WTC11 (cell line): ENCODE measurements around the gene KIF3A. TPM values are rescaled to one million over a fixed set of nuclear protein-coding genes. Genes with fewer than 3 reads are reported as not detected.

Source experiments
- ATAC-seq: fragments of 200-7000 bp; cut with Tn5 transposase; 2 replicates; pipeline ENCODE4 v1.10.0; 2021; ENCODE audit warnings: mild to moderate bottlenecking, moderate library complexity
- CTCF ChIA-PET: fragments of 300-600 bp; sonication (Branson Sonifier 250); formaldehyde crosslinking; loops from one replicate; lab custom pipeline; 2021; ENCODE audit warnings: antibody characterized with exemption; lab: Charles Lee
- POLR2A ChIA-PET: fragments of 350-600 bp; sonication (Branson Sonifier 250); formaldehyde crosslinking; loops from one replicate; lab custom pipeline; 2021; ENCODE audit warnings: antibody characterized with exemption; lab: Charles Lee
- DNase-seq: peaks from one replicate; pipeline ENCODE4 v3.0.0; 2021; ENCODE audit warnings: low spot score
- H3K27ac Mint-ChIP-seq: 2 replicates; pipeline ENCODE4 v1.8.0; 2021; ENCODE audit warnings: mixed read lengths
- H3K27me3 Mint-ChIP-seq: 2 replicates; pipeline ENCODE4 v1.8.0; 2021; ENCODE audit warnings: low read depth, mild to moderate bottlenecking, moderate library complexity, mixed read lengths
- H3K36me3 Mint-ChIP-seq: 2 replicates; pipeline ENCODE4 v1.8.0; 2021; ENCODE audit warnings: mixed read lengths
- H3K4me1 Mint-ChIP-seq: 2 replicates; pipeline ENCODE4 v1.8.0; 2022; ENCODE audit warnings: mixed read lengths
- H3K4me3 Mint-ChIP-seq: 2 replicates; pipeline ENCODE4 v1.8.0; 2021; ENCODE audit warnings: mild to moderate bottlenecking, moderate library complexity, mixed read lengths
- H3K9me3 Mint-ChIP-seq: 2 replicates; pipeline ENCODE4 v1.8.0; 2021; ENCODE audit warnings: mixed read lengths
- ATF2 ChIP-seq: sonication (generic); formaldehyde crosslinking; IDR thresholded peaks from 2 replicates; pipeline ENCODE4 v1.8.1; 2022; ENCODE audit warnings: low read depth, missing genetic modification reagents, borderline replicate concordance
- CBFB ChIP-seq: sonication (generic); formaldehyde crosslinking; IDR thresholded peaks from 2 replicates; pipeline ENCODE4 v1.8.1; 2022; ENCODE audit warnings: mild to moderate bottlenecking, low read depth, missing genetic modification reagents
- EMX1 ChIP-seq: fragments of 250-450 bp; sonication (Bioruptor Pico); IDR thresholded peaks from 2 replicates; pipeline ENCODE4 v1.8.0; 2021; ENCODE audit warnings: mild to moderate bottlenecking
- ERG ChIP-seq: fragments of 250-450 bp; sonication (Bioruptor Pico); IDR thresholded peaks from 2 replicates; pipeline ENCODE4 v1.8.0; 2021; ENCODE audit warnings: mild to moderate bottlenecking
- ETV6 ChIP-seq: sonication (generic); formaldehyde crosslinking; IDR thresholded peaks from 2 replicates; pipeline ENCODE4 v1.8.1; 2022; ENCODE audit warnings: mild to moderate bottlenecking, missing genetic modification reagents
- IRF1 ChIP-seq: sonication (generic); formaldehyde crosslinking; IDR thresholded peaks from 2 replicates; pipeline ENCODE4 v1.8.0; 2023; ENCODE audit warnings: missing genetic modification reagents
- JUN ChIP-seq: sonication (generic); formaldehyde crosslinking; IDR thresholded peaks from 2 replicates; pipeline ENCODE4 v1.8.0; 2023; ENCODE audit warnings: mild to moderate bottlenecking, missing genetic modification reagents
- MYBL2 ChIP-seq: sonication (generic); formaldehyde crosslinking; IDR thresholded peaks from 2 replicates; pipeline ENCODE4 v1.8.1; 2023; ENCODE audit warnings: mild to moderate bottlenecking, moderate library complexity, missing genetic modification reagents
- NFYB ChIP-seq: sonication (generic); formaldehyde crosslinking; conservative IDR thresholded peaks from 2 replicates; pipeline ENCODE4 v1.8.0; 2022; ENCODE audit warnings: low read depth, missing genetic modification reagents
- PRDM15 ChIP-seq: sonication (generic); formaldehyde crosslinking; IDR thresholded peaks from 2 replicates; pipeline ENCODE4 v1.8.0; 2022; ENCODE audit warnings: missing genetic modification reagents
- RORB ChIP-seq: fragments of 250-450 bp; sonication (Bioruptor Pico); IDR thresholded peaks from 2 replicates; pipeline ENCODE4 v1.9.0; 2021; ENCODE audit warnings: mild to moderate bottlenecking
- ZMAT4 ChIP-seq: fragments of 250-450 bp; sonication (Bioruptor Pico); IDR thresholded peaks from 2 replicates; pipeline ENCODE4 v1.9.0; 2021; ENCODE audit warnings: mild to moderate bottlenecking
- ZNF219 ChIP-seq: sonication (generic); formaldehyde crosslinking; IDR thresholded peaks from 2 replicates; pipeline ENCODE4 v1.8.0; 2023; ENCODE audit warnings: missing genetic modification reagents, mild to moderate bottlenecking, borderline replicate concordance
- total RNA-seq: library from RNA; stranded (reverse); gene quantifications from 3 replicates; pipeline ENCODE4 v1.2.3, GENCODE V29; 2021
- TF ChIP-seq, protein P1 (sequence below): sonication (generic); formaldehyde crosslinking; IDR thresholded peaks from 2 replicates; pipeline ENCODE4 v1.8.1; 2023; ENCODE audit warnings: mild to moderate bottlenecking, missing genetic modification reagents
- TF ChIP-seq, protein P2 (sequence below): sonication (generic); formaldehyde crosslinking; IDR thresholded peaks from 2 replicates; pipeline ENCODE4 v1.8.0; 2022; ENCODE audit warnings: mild to moderate bottlenecking, missing genetic modification reagents

The KIF3A gene
- total RNA-seq, 1 experiment from 2014 or later, result 10.1 TPM

DNA sequence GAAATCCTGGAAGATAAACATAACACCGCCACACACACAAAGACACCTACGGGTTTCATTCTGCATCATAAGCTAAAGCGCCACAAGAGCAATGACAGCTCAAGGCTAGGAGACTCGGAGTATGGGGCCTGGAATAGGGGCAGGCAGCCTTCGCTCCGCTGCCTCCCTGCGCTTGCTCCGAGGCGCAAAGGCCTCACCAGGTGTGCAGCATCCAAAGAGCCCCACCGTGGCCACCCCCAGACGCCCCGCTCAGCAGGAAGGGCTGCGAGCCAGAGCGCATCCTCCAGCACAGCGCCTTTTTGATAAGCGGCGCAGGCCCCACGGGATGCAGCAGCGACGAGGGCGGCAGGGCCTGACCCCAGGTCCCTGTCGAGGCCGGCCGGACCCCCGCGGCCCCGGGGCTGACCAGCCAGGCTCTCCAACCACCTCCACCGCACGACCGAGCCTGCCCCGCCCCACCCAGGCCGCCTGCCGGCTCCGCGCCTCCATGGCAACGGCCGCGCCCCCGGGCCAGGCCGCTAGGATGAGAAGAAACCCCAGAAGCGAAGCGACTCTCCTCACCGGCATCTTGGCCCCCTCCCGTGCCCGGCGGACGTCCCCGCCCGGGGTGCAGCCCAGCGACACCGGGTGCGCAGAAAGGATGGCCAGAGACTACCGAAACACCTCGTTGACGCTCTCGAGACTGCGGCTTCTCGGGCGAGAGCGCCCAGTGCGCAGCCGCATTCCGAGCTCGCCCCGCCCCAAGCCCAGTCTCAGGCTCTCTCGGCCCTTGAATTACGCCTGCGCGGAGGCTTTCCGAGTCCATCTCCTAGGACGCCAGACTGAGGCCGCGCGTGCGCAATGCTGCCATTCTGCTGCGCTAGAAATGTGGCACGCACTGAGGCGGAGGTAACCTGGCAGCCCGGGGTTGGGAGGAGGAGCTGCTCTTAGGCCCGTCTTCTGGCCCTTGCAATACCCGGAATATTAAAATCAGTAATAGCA is at the start of gene KIF3A (continued):
- no peak for TF ChIP-seq ZMAT4 (CRISPR knock-in tag)
- peak; percentile 68; the same call in 1 of the 2 replicates for TF ChIP-seq MYBL2

GRCh38 chr5:132787076-132787475 is 49.7 kb upstream of the KIF3A start:
- no peaks in the 10 kb centered on the region for H3K36me3 Mint-ChIP-seq
- no peak for ATAC-seq
- peaks cover 6% of the 10 kb centered on the region; the same call in 1 of the 2 replicates for H3K4me1 Mint-ChIP-seq
- H3K4me3 Mint-ChIP-seq, result no peak overlapping the region
- peaks cover 6% of the 10 kb centered on the region for H3K9me3 Mint-ChIP-seq
- POLR2A ChIA-PET, result no interaction called here
- no peak overlapping the region for H3K27ac Mint-ChIP-seq
- peaks cover 4% of the 10 kb centered on the region for H3K27me3 Mint-ChIP-seq
- TF ChIP-seq JUN (CRISPR knock-in tag), result no peak
- TF ChIP-seq ZMAT4 (CRISPR knock-in tag), result no peak
- TF ChIP-seq ATF2, result no peak
- TF ChIP-seq CBFB (CRISPR knock-in tag), result no peak
- no peak for TF ChIP-seq NFYB (CRISPR knock-in tag)
- no peak for TF ChIP-seq PRDM15 (CRISPR knock-in tag)
- TF ChIP-seq ZNF219 (CRISPR knock-in tag), result no peak
- CTCF ChIA-PET, result no interaction called here
- DNase-seq, result no peak

- H3K9me3 Mint-ChIP-seq, result peaks cover 6% of the 10 kb centered on the region
- POLR2A ChIA-PET, result no interaction called here
- peaks cover 12% of the 10 kb centered on the region for H3K27me3 Mint-ChIP-seq
- no peak for ATAC-seq
- TF ChIP-seq ETV6 (CRISPR knock-in tag), result no peak
- TF ChIP-seq ERG, result no peak
- no peak for TF ChIP-seq EMX1 (CRISPR knock-in tag)
- TF ChIP-seq IRF1, result no peak
- TF ChIP-seq, protein P1, sequence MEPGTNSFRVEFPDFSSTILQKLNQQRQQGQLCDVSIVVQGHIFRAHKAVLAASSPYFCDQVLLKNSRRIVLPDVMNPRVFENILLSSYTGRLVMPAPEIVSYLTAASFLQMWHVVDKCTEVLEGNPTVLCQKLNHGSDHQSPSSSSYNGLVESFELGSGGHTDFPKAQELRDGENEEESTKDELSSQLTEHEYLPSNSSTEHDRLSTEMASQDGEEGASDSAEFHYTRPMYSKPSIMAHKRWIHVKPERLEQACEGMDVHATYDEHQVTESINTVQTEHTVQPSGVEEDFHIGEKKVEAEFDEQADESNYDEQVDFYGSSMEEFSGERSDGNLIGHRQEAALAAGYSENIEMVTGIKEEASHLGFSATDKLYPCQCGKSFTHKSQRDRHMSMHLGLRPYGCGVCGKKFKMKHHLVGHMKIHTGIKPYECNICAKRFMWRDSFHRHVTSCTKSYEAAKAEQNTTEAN (CRISPR knock-in tag), result no peak
- TF ChIP-seq RORB, result no peak
- TF ChIP-seq, protein P2, sequence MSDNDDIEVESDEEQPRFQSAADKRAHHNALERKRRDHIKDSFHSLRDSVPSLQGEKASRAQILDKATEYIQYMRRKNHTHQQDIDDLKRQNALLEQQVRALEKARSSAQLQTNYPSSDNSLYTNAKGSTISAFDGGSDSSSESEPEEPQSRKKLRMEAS (CRISPR knock-in tag), result no peak
- no peaks in the 10 kb centered on the region for H3K36me3 Mint-ChIP-seq
- peaks cover 6% of the 10 kb centered on the region; the same call in 1 of the 2 replicates for H3K4me1 Mint-ChIP-seq
- CTCF ChIA-PET, result interaction anchor here (0.7 to 1.3 kb wide), 2 partner anchors 39 to 635 kb away, joined by 3 to 4 read pairs; partner anchors contain the start of gene CCNI2
- no peak overlapping the region for H3K27ac Mint-ChIP-seq
- DNase-seq, result no peak
- no peak overlapping the region for H3K4me3 Mint-ChIP-seq
Observed at GRCh38 chr5:132785864-132786263, 48.5 kb upstream of the KIF3A start.
